NCI-H526 treated with DMSO at 0.1 percent for 48 hours (cell line): ENCODE results near the gene IL36RN.

Source experiments
- DNase-seq: peaks from one replicate; lab custom pipeline; 2025; lab: John Stamatoyannopoulos, UW

The IL36RN gene

DNA sequence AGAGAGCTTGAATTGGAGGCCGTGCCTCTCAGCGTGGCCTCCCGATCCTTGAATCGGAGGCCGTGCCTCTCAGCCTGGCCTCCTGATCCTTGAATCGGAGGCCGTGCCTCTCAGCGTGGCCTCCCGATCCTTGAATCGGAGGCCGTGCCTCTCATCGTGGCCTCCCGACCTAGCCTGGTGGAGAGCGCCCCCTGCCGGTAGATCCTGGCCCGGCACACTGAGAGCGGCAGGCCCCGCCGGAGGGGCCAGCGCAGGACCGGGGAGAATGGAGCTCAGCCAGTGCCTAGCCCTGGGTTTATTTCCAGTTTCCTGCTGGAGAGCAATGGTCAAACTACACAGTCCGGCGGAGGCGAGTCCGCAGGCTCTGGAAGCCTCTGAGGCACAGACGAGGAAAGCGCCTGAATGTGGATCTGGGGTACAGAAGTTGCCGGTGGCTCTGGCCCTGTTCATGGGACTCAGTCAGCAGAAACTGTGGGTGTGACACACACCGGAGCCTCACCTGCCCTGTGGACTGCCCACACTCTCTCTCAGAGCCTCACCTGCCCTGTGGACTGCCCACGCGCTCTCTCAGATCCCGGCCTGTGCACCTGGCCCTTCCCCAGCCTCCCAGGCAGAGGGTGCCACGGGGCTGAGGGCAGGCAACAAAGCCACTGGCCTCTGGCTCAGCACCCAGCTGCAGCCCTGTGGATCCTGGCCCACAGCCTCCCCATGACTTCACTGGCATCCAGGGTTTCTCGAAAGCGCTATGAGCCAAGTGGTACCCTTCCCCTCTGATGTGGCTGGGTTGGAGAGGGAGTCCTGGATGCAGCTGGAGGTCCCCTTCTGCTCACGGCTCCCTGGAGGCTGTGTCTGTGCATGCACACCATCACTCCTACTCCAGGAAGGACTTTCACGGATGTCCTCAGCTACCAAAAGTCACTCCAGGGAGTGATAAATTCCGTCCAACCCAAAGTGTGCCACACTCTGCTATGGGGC, 7.8 kb upstream of the IL36RN start:
- no peak for DNase-seq

DNA sequence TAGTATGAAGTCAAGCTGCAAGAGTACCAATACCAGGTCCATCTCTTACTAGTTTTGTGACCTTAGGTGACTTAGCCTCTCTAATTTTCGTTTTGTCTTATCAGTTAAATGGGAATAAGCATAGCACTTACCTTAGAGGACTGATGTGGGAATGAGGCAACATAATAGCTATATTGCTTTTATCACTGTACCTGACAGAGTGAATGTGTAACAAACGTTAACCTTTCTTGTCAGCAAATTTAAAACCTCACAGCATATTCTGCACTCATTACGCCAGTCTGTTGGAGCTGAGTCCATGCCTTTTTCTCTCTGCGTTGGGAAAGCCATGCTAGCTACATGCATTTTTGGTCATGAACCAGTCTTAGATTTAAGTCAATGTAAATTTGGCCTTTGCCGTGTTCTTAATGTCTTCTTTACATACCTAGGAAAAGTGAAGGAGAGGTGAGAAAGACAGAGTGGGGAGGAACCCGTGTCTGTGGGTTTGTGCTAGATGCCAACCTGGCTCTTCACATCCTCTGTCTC, 6.5 kb upstream of the IL36RN start, which contains the start of gene IL36B:
Gene IL36B (minus strand): TSS at position 472 of the 522 bp plus-strand sequence.
- no peak for DNase-seq

DNA sequence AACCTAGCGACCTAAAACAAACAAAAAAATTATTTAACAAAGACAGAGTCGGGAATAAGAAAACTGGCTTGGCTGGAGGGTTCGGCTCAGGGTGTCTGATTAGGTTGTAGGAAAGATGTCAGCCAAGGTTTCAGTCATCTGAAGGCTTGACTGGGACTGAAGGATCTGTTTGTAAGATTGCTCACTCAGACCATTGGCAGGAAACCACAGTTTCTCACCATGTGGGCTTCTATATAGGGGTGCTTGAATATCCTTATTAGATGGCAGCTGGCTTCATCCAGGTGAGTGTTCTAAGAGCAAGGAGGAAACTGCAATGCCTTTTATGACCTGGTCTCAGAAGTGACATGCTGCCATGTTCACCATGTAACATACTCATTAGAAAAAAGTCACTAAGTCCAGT, 5.3 kb upstream of the IL36RN start:
- no peak for DNase-seq

DNA sequence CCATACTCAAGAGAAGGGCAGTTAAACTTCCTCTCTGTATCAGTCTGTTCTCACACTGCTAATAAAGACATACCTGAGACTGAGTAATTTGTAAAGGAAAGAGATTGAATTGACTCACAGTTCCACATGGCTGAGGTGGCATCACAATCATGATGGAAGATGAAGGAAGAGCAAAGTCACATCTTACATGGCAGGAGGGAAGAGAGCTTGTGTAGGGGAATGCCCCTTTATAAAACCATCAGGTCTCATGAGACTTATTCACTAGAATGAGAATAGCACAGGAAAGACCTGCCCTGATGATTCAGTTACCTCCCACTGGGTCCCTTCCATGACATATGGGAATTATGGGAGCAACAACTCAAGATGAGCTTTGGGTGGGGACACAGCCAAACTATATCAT, 4.9 kb upstream of the IL36RN start:
- DNase-seq: no peak

DNA sequence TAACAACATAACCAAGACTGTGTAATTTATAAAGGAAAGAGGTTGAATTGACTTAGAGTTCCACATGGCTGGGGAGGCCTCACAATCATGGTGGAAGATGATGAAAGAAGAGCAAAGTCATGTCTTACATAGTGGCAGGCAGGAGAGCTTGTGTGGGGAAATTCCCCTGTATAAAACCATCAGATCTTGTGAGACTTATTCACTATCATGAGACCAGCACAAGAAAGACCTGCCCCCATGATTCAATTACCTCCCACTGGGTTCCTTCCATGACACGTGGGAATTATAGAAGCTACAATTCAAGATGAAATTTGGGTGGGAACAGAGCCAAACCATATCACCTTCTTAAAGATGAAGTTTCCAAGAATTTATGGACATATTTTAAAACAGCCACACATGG, 2.5 kb upstream of the IL36RN start:
- DNase-seq: no peak

DNA sequence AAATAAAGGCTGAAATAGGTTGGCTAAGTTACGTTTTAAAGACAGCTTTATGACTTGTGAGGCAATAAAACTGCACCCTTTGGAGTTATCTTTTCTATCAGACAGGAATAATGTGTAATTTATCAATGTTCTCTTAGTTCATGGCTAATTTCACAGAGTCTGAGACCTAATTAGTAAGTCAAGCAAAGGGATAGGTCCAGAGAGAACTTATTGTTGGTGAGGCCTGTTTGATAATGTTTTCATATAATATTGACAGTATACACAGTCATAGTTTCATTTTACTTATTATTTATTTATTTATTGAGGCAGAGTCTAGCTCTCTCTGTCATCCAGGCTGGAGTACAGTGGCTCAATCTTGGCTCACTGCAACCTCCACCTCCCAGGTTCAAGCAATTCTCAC, 1.9 kb upstream of the IL36RN start:
- no peak for DNase-seq

DNA sequence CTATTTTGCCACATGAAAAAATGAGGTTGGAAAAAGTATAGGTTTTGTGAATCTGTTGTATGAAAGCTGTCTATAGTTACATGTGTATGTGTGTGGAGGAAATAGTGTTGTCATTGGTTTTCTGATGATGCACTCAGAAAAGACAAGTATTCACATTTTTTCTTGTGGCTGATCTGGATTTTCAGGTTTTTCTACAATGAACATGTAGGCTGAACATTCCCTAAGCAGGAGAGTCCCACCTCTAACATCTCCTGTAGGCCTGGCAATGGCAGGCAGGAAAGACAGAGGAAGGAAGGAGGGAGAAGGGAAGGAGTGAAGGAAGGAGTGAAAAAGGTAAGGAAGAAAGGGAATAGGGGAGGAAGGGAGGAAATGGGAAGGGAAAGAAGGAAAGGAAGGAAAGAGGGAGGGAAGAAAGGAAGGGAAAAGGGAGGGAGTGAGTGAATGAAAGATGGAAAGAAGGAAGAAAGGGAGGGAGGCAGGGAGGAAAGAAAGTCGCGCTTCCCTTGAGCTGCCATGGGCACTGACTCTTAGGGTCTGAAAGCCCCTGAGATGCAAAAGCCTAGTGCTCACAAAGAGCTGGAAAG, 495 bp upstream of the IL36RN start:
- DNase-seq: no peak

DNA sequence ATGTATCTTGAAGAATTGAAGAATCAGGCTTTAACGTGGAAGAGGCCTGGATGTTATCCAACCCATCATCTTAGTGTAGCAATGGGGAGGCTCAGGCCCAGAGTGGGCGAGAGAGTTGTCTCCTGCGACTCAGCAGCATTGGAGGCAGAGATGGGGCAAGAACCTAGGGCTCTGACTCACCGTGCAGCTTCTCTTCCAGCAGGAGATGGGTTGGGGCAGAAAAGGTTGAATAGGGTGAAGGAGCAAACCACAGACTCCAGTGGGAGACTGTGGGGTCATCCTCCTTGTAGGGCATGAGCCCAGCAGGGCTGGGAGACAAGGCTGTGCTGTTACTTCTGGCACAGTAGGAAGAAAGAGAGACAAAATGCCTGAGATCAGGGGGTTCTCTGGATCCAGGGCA, 1.4 kb downstream of the IL36RN start:
- no peak for DNase-seq

DNA sequence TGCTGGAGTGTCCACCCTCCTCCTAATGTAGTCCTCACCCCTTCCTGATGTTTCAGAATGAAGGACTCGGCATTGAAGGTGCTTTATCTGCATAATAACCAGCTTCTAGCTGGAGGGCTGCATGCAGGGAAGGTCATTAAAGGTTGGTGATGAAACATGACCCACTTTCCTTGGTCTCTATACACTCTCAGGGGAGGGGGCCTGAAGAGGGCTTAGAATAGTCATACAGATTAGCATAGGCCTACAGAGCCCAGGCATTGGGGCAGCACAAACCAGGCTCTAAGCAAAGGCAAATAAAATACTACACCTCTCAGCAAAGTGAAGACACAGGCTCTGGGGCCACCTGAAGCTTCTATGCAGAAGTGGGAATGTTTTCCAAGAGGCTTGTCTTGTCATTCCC, 1.8 kb downstream of the IL36RN start:
- no peak for DNase-seq

DNA sequence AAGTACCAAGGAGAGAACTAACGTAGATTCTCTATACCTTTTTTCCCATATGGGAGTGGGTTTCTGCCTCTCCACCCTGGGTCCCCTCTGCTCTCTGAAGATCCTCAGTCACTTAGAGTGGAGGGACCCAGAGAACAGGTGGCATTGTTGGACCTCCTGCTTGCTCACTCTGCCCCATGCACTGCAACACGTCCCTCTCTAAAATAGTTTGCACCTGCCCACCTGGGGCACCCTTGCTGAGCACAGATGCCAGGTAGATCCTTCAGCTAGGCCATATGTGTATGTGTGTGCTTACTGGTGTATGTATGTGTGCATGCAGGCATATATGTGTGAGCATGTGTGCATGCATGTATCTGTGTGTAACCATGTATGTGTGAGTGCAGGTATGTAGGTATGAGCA, 2.2 kb downstream of the IL36RN start:
- no peak for DNase-seq

DNA sequence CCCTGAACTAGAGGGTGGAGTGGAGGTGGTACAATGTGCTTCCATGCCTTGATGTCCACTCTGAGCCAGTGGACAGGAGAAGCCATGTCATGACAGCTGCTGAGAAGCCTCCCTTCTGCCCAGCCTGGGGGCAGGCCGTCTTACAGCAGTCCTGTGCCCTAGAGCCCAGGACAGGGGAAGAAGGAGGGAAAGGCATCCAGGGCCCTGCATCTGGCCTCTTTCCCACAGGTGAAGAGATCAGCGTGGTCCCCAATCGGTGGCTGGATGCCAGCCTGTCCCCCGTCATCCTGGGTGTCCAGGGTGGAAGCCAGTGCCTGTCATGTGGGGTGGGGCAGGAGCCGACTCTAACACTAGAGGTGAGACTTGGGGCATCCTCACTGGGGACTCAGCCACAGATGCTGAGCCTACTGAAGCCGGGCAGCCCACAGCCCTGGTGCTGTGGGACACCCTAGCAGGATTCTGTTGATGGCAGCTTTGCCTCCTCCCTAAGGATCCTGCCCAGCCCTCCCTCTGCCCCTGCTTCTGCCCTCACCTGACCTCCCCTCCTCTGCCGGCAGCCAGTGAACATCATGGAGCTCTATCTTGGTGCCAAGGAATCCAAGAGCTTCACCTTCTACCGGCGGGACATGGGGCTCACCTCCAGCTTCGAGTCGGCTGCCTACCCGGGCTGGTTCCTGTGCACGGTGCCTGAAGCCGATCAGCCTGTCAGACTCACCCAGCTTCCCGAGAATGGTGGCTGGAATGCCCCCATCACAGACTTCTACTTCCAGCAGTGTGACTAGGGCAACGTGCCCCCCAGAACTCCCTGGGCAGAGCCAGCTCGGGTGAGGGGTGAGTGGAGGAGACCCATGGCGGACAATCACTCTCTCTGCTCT, 3.1 kb downstream of the IL36RN start:
- no peak for DNase-seq

DNA sequence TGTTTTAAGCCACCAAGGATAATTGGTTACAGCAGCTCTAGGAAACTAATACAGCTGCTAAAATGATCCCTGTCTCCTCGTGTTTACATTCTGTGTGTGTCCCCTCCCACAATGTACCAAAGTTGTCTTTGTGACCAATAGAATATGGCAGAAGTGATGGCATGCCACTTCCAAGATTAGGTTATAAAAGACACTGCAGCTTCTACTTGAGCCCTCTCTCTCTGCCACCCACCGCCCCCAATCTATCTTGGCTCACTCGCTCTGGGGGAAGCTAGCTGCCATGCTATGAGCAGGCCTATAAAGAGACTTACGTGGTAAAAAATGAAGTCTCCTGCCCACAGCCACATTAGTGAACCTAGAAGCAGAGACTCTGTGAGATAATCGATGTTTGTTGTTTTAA, 5.3 kb downstream of the IL36RN start:
- DNase-seq: no peak

DNA sequence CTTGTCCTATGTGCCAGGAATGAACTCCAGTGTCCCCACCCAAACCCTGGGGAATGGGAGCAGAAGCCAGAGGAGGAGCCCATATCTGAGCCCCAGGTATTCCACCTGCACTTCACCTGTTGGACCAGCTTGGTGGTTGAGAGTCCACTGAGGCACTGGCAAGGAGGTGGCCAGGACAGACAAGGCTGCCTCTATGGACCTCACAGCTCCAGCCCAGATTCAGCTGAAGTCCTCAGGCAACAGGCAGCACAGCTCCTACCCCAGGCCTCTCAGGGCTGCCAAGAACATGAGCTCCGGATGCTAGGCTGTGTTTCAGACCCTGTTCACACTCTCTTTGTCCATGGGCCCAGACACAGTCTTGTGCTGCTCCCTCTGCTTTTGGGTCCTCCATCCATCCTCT, 5.9 kb downstream of the IL36RN start:
- DNase-seq: no peak

DNA sequence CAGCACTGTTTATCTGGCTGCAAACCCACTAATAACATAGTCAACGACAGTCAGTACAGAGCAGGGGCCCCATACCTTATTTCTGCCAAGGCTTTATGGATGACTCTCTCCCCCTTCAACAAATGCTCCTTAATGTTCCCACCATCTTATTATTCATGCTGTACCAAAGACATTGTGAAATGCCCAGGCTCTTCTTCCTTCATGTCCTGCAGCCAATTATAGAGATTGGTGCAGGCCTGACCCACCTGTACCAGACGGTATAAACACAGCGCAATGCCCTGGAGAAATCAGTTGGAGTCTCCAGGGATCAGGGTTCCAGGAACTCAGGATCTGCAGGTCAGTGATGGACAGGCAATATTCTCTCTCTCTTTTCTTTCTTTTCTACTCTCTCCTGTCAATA, 8.7 kb downstream of the IL36RN start, which contains the start of gene IL1F10:
Gene IL1F10 (plus strand): TSS at position 290 of the 400 bp plus-strand sequence. CDS start 4,769 bp downstream, outside the sequence.
- DNase-seq: no peak

DNA sequence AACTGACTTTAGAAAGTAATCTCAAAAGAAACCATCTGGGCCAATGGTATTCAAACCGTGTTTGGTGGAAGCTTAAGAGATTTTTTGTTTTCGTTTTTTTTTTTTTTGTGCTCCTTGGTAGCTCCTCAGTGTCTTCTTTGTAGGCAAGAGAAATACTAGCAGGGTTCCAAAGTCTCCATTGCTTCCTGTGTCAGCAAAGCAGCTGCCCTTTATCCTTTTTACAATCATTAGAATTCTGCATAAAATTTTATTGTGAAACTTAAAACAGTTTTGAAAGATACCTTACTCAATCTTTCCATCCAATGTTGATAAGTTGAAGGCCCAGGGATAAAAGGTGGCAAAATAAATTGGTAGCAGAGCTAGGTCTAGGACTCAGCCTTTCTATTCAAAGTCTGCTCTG, 9.3 kb downstream of the IL36RN start:
- no peak for DNase-seq

DNA sequence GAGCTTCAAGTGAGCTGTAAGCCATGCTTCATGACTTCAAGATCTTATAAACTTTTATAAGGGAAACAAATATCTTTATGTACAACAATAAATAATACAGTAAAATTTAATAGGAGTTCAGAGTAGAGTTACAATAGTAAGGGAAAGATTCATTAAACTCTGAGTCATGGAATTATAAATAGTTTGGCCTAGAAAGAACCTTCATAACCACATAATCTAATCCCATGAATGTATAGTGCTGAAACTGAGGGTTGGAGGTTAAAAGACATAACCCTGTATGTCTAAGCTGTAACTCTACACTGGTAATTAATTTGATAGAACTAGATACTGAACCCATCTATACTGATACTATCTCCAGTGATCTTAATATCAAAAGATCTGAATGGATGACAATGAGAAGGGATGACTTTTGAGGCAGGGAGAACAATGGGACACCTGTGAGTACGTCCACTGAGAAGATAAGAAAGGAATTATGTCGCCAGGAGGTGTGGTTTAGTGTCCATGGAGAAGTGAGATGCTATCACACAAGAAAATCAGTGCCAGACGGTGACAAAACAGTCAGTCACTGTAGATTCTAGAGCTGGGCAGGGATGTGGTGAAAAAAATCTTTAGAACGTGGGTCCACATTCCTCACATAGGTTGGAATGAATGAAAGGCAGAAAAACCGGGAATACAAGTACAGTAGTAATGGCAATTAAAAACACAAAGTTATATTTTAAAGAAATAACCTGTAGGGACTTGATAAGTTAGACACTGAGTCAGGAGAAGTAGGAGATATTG, 9.9 kb downstream of the IL36RN start:
- no peak for DNase-seq

DNA sequence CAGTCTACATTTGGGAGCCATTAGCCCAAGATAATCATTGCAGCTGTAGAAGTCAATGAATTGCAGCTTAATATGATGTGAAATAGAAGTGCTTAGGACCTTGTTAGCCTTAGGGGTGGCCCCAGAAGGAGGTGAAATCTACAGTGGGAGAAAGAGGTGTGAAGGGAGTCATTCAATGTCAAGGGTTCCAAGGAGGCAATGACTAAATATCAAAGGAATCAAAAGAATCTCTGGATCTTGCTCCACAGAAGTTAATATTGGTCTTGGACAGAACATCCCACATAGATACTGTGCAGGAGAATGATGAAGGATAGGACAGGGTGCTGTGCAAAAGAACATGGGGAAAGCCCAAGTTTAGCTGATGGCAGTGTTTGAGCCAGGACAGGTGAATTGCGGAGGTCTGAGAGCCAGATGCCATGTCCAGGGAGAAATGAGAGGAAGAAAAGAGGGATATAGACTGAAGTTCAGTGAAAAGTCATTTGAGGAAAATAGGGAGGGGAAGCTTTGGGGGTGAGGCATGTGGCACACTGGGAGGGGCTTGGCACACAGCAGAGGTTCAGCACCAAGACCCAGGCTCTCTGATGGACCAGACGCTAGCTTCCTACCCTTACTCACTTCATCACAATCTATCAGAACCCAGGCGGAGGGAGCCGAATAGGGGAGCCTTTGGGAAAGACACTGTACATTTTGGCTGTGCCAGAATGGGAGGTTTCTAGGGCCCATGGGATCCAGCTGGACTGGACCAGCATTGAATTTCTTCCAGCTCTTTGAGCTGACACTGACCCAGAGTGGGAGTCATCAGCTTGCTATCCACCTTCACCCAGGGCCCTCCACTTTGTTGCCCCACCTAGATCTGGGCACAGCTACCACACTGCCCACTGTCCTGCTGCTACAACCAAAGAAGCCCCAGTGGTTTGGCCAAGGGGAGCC, 10.9 kb downstream of the IL36RN start:
- no peak for DNase-seq

DNA sequence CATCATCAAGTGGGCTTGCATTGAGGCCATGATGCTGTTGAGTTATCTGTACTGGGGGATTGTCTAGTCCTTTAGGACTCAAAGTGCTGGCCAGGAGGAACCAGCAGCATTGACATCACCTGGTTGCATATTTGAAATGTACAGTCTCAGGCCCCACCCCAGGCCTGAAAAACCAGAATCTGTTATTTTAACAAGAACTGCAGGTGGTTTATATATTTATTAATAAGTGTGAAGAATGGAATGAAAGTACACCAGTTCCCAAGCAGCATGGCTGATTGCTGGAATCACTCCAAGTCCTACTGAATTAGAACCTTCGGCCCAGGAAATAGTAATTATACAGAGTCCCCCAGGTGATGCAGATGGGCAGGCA, 11.6 kb downstream of the IL36RN start:
- DNase-seq: no peak

DNA sequence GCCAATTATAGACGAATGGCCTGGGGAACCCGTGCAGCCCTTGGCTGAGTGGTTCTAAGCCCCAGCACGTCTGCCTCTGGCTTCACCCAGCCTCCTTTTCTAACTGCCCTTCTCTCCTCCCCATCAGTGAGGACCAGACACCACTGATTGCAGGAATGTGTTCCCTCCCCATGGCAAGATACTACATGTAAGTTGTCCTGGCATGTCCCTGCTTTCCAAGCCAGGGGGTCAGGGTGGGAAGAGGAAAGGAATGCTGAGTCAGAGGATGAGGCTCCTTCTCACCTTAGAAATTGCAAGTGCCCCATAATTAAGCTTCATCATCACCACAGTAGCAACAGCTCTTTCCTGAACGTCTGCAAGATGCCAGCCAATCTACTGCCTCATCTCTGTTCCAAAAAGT, 13.6 kb downstream of the IL36RN start:
- no peak for DNase-seq

DNA sequence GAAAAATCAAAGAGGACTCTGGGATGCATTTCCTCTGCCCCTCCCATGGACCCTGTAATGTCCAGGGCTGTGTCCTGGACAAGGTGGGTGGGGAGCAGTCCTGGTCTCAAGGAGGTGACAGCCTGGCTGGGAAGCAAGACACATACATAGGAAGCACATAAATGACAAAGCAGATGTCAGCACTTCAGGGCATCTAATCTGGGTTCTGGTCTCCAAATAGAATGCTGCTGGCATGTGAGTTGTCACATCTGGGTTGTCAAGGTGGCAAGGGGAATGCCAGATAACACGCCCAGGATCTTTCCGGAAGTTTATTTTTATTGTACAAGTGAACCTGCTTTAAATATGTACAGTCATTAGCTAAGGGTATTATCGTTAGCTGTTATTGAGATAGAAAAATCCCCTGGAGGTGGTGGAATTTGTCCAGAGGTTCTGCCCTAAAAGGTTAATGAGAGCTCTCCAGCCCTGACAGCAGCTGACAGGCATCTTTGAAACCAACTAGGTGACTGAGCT, 14.4 kb downstream of the IL36RN start:
- no peak for DNase-seq
